ENCODE results near the gene NRBP1. TPM values are rescaled to one million over a fixed set of nuclear protein-coding genes. Genes with fewer than 3 reads are reported as not detected.
A peak's percentile ranks its signal among the peaks of the same experiment; 100 is the strongest.

NRBP1 gene
- total RNA-seq, 2 experiments from 2014 or later = 169 to 181 TPM

DNA sequence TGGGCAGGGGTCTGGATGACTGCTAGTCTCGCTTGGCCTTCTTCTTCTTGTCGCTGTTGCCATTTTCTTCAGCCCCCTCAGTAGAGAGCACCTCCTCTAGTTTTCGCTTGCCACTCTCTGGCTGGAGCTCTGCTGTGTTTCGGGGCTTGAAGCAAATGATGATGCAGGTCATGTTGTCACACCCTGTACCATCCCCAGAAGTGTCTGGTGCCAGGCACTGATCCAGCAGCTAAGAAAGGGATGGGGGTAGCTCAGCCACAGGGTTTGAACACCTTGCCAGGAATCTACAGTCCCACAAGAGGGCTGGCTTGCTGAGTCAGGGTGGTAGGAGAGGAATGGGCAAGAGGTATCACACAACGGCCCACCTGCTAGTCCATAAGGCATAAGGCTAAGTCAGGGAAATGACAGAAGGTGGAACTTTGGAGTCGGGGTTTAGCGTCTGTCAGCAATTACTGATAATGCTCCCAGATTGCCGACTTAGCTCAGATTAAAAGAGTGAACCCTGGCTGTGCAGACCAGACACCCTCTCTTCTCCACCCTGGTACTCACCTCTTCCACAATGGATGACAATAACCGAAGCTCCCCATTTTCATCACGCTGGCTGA lies 46.8 kb upstream of the NRBP1 start:
- Histone ChIP-seq H3K36me3 (ENCODE audit: insufficient read depth, low read length) (peaks cover 64% of the 10 kb centered on the region), H3K27ac (ENCODE audit: low read depth in 1 of 2, low read length in 2 of 2) (peak overlapping the region in 1 of 2 donors; percentile 29), H3K4me1 (ENCODE audit: insufficient read depth, low read length) (peaks cover 18% of the 10 kb centered on the region), H3K9me3 (ENCODE audit: control insufficient read depth in 1 of 2, insufficient read depth in 1 of 2, low read length in 2 of 2) (no peaks in the 10 kb centered on the region), H3K4me3 (ENCODE audit: low read length) (no peak overlapping the region), H3K27me3 (ENCODE audit: control insufficient read depth in 1 of 2, insufficient read depth in 2 of 2, low read length in 2 of 2) (no peaks in the 10 kb centered on the region)
- DNase-seq (no peak), ATAC-seq (ENCODE audit: poor library complexity) (no peak)
- Mint-ChIP-seq H3K4me1 (ENCODE audit: low read depth) (peaks cover 32% of the 10 kb centered on the region), H3K4me3 (peak overlapping the region; percentile 91), H3K36me3 (ENCODE audit: low read depth) (peaks cover 79% of the 10 kb centered on the region), H3K9me3 (no peaks in the 10 kb centered on the region), H3K27ac (peak overlapping the region; percentile 91), H3K27me3 (no peaks in the 10 kb centered on the region)
- ChIA-PET POLR2A (interaction anchor here (2.9 kb wide), 1 partner anchor 28 kb away, joined by 16 read pairs; the partner anchor contains the start of gene PPM1G), CTCF (interaction anchor here (1.1 kb wide), 1 partner anchor 12 kb away, joined by 4 read pairs; the partner anchor contains the start of gene EIF2B4)
- TF ChIP-seq, protein P1, sequence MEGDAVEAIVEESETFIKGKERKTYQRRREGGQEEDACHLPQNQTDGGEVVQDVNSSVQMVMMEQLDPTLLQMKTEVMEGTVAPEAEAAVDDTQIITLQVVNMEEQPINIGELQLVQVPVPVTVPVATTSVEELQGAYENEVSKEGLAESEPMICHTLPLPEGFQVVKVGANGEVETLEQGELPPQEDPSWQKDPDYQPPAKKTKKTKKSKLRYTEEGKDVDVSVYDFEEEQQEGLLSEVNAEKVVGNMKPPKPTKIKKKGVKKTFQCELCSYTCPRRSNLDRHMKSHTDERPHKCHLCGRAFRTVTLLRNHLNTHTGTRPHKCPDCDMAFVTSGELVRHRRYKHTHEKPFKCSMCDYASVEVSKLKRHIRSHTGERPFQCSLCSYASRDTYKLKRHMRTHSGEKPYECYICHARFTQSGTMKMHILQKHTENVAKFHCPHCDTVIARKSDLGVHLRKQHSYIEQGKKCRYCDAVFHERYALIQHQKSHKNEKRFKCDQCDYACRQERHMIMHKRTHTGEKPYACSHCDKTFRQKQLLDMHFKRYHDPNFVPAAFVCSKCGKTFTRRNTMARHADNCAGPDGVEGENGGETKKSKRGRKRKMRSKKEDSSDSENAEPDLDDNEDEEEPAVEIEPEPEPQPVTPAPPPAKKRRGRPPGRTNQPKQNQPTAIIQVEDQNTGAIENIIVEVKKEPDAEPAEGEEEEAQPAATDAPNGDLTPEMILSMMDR (IDR thresholded peaks at IDR 0.05) = no peak
- intact Hi-C loops (cut with DNase I, micrococcal nuclease) = loop anchor here in 1 of 2 experiments (2.0 to 5.0 kb wide), 3 partner anchors 27 to 246 kb away; partner anchors contain the start of genes CCDC121, GPN1, NRBP1 and PPM1G

DNA sequence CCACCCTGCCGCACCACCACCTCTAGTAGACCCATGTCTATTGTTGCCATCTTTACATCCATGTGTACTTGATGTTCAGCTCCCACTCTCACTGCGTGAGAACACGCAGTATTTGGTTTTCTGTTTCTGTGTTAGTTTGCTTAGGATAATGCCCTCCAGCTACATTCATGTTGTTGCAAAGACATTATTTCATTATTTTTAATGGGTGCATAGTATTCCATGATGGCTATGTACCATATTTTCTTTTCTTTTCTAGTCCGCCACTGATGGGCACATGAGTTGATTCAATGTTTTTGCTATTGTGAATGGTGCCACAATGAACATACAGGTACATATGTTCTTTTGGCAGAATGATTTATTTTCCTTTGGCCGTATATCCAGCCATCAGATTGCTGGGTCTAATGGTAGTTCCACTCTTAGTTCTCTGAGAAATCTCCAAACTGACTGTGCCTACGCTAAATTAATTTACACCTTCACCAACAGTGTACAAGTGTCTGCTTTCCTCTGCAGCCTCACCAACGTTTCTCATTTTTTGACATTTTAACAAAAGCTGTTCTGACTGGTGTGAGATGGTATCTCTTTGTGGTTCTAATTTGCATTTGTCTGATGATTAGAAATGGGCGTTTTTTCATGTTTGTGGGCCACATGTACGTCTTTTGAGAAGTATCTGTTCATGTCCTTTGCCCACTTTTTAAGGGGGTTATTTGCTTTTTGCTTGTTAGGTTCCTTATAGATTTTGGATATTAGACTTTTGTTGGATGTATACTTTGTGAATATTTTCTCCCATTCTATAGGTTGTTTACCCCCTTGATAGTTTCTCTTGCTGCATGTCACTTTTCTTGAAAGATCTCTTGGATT lies 37.4 kb upstream of the NRBP1 start:
- H3K36me3 ChIP-seq (ENCODE audit: insufficient read depth, low read length) = peaks cover 23% of the 10 kb centered on the region
- Mint-ChIP-seq H3K27me3 (no peaks in the 10 kb centered on the region), H3K9me3 (no peaks in the 10 kb centered on the region), H3K27ac (peak overlapping the region; percentile 86), H3K4me1 (ENCODE audit: low read depth) (peaks cover 32% of the 10 kb centered on the region), H3K36me3 (ENCODE audit: low read depth) (peaks cover 43% of the 10 kb centered on the region), H3K4me3 (peak overlapping the region; percentile 32)
- TF ChIP-seq, protein P1 (IDR thresholded peaks at IDR 0.05) = no peak
- POLR2A ChIA-PET = interaction anchor here (0.6 to 2.4 kb wide), 6 partner anchors 11 to 1417 kb away, joined by 3 to 11 read pairs (median 4); partner anchors contain the start of genes PPM1G, SNX17 and ZNF513
- intact Hi-C loops (cut with DNase I, micrococcal nuclease) = loop anchor here in 1 of 2 experiments (1.0 to 5.0 kb wide), 2 partner anchors 21 to 36 kb away; partner anchors contain the start of genes EIF2B4, NRBP1 and SNX17
- DNase-seq (peak in 3 of 14 experiments; percentile 73 to 77 (median 74)), ATAC-seq (ENCODE audit: poor library complexity) (peak; percentile 80)
- H3K9me3 ChIP-seq (ENCODE audit: control insufficient read depth in 1 of 2, insufficient read depth in 1 of 2, low read length in 2 of 2) = no peaks in the 10 kb centered on the region
- peak overlapping the region; percentile 47 to 52 for H3K27ac ChIP-seq (ENCODE audit: low read depth in 1 of 2, low read length in 2 of 2)
- CTCF ChIA-PET = interaction anchor here (1.0 to 2.2 kb wide), 3 partner anchors 17 to 39 kb away, joined by 3 to 5 read pairs (median 3); partner anchors contain the start of gene NRBP1
- no peak overlapping the region for H3K4me3 ChIP-seq (ENCODE audit: low read length)
- no peaks in the 10 kb centered on the region for H3K27me3 ChIP-seq (ENCODE audit: control insufficient read depth in 1 of 2, insufficient read depth in 2 of 2, low read length in 2 of 2)
- H3K4me1 ChIP-seq (ENCODE audit: insufficient read depth, low read length) = peaks cover 25% of the 10 kb centered on the region

DNA sequence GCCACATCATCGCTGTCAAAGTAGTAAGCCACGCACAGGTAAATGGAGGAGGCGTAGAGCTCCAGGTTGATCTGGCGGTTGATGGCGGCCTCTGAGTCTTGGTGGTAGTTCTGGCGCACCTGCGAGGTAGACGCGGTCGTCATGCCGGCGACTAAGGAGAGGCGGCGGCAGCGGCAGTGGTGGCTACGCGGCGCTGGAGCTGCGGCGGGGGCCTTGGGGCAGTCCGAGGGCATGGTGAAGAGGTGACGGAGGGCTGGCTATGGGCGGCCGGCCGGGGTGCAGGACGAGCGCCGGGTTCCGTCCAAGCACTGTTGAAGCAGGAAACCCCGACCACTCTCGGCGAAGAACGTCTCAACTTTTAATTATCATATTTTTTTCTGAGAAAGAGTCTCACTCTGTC lies 35.2 kb upstream of the NRBP1 start:
- POLR2A ChIA-PET = interaction anchor here (2.4 kb wide), 2 partner anchors 16 to 35 kb away, joined by 8 to 11 read pairs; partner anchors contain the start of genes NRBP1 and PPM1G
- H3K27ac Mint-ChIP-seq = peak overlapping the region; percentile 53
- intact Hi-C loops (cut with DNase I, micrococcal nuclease) = loop anchor here in 1 of 2 experiments (5.0 kb wide), 1 partner anchor 34 kb away; the partner anchor contains the start of gene NRBP1

More for the DNA sequence above, 35.2 kb upstream of the NRBP1 start:
- Mint-ChIP-seq H3K9me3 (no peaks in the 10 kb centered on the region), H3K4me1 (ENCODE audit: low read depth) (peaks cover 45% of the 10 kb centered on the region), H3K27me3 (no peaks in the 10 kb centered on the region), H3K36me3 (ENCODE audit: low read depth) (peaks cover 39% of the 10 kb centered on the region), H3K4me3 (no peak overlapping the region)
- DNase-seq (no peak), ATAC-seq (ENCODE audit: poor library complexity) (no peak)
- Histone ChIP-seq H3K4me3 (ENCODE audit: low read length) (no peak overlapping the region), H3K4me1 (ENCODE audit: insufficient read depth, low read length) (peaks cover 25% of the 10 kb centered on the region), H3K27ac (ENCODE audit: low read depth in 1 of 2, low read length in 2 of 2) (no peak overlapping the region), H3K36me3 (ENCODE audit: insufficient read depth, low read length) (peaks cover 13% of the 10 kb centered on the region), H3K27me3 (ENCODE audit: control insufficient read depth in 1 of 2, insufficient read depth in 2 of 2, low read length in 2 of 2) (no peaks in the 10 kb centered on the region), H3K9me3 (ENCODE audit: control insufficient read depth in 1 of 2, insufficient read depth in 1 of 2, low read length in 2 of 2) (no peaks in the 10 kb centered on the region)
- CTCF ChIA-PET = interaction anchor here (2.2 kb wide), 1 partner anchor 35 kb away, joined by 5 read pairs; the partner anchor contains the start of gene NRBP1
- TF ChIP-seq, protein P1 (IDR thresholded peaks at IDR 0.05) = no peak

Measured in CD4-positive, alpha-beta T cell (primary cell).